GM13976 (cell line): Measurements from ENCODE around the gene CD2AP.

ENCODE experiments used
- DNase-seq: peaks from one replicate; pipeline ENCODE4 v3.0.0; 2012; ENCODE audit warnings: low spot score
- CTCF ChIP-seq: IDR thresholded peaks from 2 replicates; pipeline ENCODE4 v1.5.1; 2012; ENCODE audit warnings: borderline replicate concordance, mild to moderate bottlenecking; ENCODE audit not compliant: insufficient read depth; ENCODE audit errors: extremely low read depth, missing control alignments, control extremely low read depth
- in situ Hi-C: fragments of 300-500 bp; cut with MboI; formaldehyde crosslinking; loops from one replicate; pipeline ENCODE4 v1.12.0; 2022; ENCODE audit warnings: low sequenced_read_pairs, mixed read lengths, inconsistent platforms; ENCODE audit not compliant: unreplicated experiment

CD2AP gene

DNA sequence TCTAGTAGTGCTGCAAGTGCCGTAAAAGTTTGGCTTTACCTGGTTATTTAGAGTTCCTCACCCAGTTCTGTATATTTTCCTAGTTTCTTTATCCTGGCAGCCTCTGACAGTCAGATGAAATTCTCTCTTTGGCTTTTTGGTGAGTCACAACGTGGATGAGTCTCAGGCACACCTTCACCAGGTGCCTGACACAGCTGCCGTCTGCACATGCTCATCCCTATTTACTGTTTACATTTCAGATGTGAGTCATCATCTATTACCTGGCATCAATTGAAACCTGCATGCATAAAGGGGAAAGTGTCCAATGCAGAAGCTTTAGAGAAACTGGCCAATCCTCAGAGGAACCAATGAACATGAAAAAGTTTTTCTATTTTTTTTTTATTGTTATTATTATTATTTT, 187.5 kb downstream of the CD2AP start:
- no peak for DNase-seq
- TF ChIP-seq CTCF, result no peak
- in situ Hi-C loops, result no loop called here

GRCh38 chr6:47669684-47670513, 192.3 kb downstream of the CD2AP start:
- no peak for TF ChIP-seq CTCF
- DNase-seq, result no peak
- in situ Hi-C loops, result no loop called here

- no peak for TF ChIP-seq CTCF
- in situ Hi-C loops, result no loop called here
- no peak for DNase-seq
These were observed 193.3 kb downstream of the CD2AP start for GRCh38 chr6:47670851-47671250.

DNA sequence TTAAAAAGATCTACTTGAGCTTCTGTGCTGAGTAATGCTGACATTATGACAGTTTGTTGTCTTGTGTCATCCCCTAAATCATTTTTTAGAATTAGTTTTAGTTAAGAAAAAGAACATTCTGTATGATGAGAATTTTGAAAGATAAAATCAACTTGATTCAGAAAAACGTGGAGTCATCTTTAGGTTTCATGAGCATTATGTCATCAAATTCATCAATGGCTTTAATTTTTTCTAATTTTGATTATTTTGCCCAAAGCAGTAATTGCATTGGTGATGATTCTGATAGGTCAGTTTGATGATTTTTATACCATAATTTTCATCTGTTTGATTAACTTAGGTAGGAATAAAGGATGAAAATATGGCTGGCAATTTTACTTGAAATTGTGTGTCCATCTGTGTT, 194.2 kb downstream of the CD2AP start:
- no peak for TF ChIP-seq CTCF
- in situ Hi-C loops, result no loop called here
- no peak for DNase-seq

- DNase-seq, result no peak
- TF ChIP-seq CTCF, result no peak
- in situ Hi-C loops, result no loop called here
These were observed 195.2 kb downstream of the CD2AP start for GRCh38 chr6:47672816-47673215.

DNA sequence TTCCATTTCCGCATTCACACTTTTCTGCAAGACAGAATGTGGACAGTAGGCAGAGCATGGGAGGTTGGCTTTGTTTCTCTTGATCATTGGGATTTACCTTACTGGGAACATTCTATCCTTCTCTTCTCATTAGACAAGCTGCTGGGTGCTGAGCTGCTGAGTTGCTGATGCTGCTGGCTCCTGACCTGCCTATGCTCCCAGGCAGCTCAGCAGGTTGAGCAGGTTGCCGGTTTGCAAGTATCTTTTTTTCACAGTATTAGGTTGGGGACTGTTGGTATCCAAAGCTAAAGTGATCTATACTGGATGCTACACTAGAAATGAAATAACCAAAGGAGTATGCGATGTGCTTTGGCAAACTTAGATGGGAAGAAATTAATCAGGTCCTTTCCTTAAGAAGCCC, 197.1 kb downstream of the CD2AP start:
- TF ChIP-seq CTCF, result no peak
- in situ Hi-C loops, result no loop called here
- no peak for DNase-seq
